Mononuclear cell (primary cell): Measurements from ENCODE around the gene FRG2C. TPM values are rescaled to one million over a fixed set of nuclear protein-coding genes. Genes with fewer than 3 reads are reported as not detected.
"Not testable (repeated sequence)": the region's sequence is repeated elsewhere in the genome, so short reads cannot be mapped to it uniquely, and the experiment has no call there.

ENCODE experiments used
- H3K27me3 ChIP-seq: 2 replicates; pipeline ENCODE4 v1.6.0; 2011; ENCODE audit warnings: low read length, control low read depth; ENCODE audit not compliant: insufficient read depth
- H3K4me1 ChIP-seq: 2 replicates; pipeline ENCODE4 v1.5.1; 2011; ENCODE audit warnings: mild to moderate bottlenecking, low read length, control low read depth; ENCODE audit not compliant: insufficient read depth
- H3K4me3 ChIP-seq: 2 replicates; pipeline ENCODE4 v1.5.1; 2011; ENCODE audit warnings: mild to moderate bottlenecking, low read length, moderate library complexity
- H3K9me3 ChIP-seq: 2 replicates; pipeline ENCODE4 v1.5.1; 2011; ENCODE audit warnings: low read depth, mild to moderate bottlenecking, control low read depth, low read length
- total RNA-seq: library from RNA; depleted of rRNA; stranded (reverse); fragments of >200 nt; gene quantifications from one replicate; pipeline ENCODE4 v1.2.3, GENCODE V29; 2012

The FRG2C gene
- total RNA-seq, 1 donor, result not detected

DNA sequence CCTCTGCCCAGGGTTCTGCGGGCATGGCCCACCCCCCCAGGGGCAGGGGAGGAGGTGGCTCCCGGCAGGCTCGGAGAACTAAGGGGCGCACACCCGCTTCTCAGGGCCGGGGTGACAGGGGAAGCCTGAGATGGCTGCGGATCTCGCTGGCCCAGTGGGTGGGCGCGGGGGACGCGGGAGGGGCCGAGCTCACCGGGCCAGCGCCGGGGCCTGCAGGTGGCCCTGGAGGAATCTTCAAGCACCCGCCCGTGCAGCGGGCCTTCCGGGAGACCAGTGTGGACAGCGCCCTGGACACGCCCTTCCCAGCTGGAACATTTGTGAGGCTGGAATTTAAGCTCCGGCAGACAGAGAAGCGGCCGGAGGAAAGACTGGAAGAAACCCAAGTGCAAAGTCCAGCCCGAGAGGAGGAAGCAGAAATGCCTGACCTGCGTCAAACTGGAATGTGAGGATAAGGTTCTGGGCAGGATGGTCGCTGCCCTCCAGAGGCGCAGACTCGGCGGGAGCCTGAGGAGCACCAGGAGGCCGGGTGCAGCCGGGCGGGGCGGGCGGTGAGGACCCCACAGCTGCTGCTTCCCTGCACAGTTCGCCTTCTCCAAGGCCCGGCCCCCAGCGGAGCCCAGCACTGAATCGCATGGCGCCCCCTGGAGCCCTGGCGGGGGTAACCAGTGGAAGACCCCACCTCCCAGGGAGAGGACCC lies 5.6 kb upstream of the FRG2C start:
- Histone ChIP-seq H3K27me3 (peaks cover 13% of the 10 kb centered on the region), H3K4me3 (peak overlapping the region; percentile 32)
- not testable (repeated sequence) for H3K4me1 ChIP-seq, H3K9me3 ChIP-seq

DNA sequence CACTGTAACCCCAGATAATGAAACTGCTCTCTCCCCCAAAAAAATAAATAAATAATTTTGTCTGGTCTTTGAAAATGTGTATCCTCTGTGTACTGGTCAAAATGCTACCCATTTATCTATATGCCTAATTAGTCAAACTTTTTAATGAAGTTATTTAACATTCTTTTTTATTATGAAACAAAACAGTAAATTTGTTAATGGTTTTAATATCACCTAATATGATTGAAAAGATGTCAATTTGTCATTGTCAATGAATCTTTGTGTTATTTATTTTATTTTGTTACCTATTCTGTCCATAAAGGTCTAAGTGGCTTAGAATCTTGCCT lies 5.1 kb upstream of the FRG2C start:
- Histone ChIP-seq H3K27me3 (peaks cover 13% of the 10 kb centered on the region), H3K4me3 (peak overlapping the region; percentile 32)
- not testable (repeated sequence) for H3K9me3 ChIP-seq, H3K4me1 ChIP-seq

DNA sequence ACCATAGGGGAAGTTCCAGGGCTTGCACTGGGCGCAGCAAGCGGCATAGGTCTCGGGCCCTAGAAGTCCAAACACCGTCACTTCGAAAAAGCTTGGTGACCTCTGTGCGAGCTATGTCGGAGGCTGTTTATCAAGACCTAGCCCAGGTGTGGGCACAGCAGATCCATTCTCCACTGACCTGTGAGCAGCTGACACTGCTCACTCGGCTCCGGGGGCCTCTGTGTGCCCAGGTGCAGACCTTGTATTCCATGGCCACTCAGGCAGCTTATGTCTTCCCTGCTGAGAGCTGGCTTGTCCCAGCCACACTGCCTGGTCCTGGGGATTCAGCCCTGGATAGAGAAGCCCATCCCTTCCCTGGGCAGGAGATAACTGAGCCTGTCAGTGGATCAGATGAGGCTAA lies 1.5 kb downstream of the FRG2C start:
- H3K4me1 ChIP-seq, H3K4me3 ChIP-seq, H3K9me3 ChIP-seq: not testable (repeated sequence)
- H3K27me3 ChIP-seq, result peaks cover 29% of the 10 kb centered on the region

DNA sequence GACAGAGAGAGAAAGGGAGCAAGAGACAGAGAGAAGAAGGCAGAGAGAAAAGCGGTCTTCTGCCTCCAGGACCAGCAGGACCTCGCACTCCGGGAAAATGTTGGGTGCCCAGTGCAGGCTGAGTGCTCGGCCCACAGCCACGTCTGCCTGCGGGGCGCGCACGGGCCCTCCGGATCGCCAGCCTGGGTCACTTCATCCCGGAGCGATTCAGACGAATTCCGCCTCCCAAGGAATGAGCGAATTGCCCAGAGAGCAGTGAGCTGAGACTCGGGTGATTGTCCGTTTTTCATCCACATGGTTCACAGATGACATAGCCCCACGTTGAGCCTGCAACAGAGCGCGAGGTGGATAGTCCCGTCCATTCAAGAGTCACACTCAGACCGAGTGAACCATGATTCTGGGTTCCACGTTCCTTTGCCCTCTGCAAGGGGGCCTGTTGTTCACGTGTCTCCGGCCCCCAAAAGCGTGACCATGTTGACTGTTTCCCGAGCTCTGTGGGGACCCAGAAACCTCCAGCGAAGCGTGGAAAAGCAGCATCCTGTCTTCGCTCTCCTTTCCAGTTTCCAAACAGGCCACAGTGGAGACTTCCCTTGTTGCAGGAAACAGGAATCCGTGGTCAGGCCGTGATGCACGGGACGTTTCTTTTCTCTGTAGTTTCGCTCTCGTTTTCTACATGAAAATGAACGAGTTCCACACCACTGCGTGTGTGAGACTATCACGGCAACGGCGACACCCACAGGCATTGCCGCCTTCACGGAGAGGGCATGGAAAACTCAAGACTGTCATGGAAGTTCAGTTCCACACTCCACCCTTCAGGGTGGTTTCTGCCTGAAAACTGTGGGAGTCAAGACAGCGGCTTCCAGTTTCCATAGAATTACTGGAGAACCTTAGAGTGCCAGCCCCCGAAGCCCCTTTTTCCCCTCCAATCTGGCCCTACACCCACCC lies 3.9 kb downstream of the FRG2C start:
- H3K27me3 ChIP-seq, result peaks cover 40% of the 10 kb centered on the region

DNA sequence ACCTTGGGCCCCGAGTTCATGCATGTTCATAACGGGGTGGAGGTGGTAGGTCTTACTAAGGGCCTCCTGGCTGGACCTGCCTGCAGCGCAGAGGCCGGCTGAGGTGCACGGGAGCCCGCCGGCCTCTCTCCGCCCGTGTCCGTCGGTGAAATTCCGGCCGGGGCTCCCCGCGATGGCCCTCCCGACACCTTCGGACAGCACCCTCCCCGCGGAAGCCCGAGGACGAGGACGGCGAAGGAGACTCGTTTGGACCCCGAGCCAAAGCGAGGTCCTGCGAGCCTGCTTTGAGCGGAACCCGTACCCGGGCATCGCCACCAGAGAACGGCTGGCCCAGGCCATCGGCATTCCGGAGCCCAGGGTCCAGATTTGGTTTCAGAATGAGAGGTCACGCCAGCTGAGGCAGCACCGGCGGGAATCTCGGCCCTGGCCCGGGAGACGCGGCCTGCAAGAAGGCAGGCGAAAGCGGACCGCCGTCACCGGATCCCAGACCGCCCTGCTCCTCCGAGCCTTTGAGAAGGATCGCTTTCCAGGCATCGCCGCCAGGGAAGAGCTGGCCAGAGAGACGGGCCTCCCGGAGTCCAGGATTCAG lies 4.7 kb downstream of the FRG2C start:
- H3K4me3 ChIP-seq, H3K9me3 ChIP-seq, H3K4me1 ChIP-seq: not testable (repeated sequence)
- H3K27me3 ChIP-seq, result peaks cover 42% of the 10 kb centered on the region

More for the DNA sequence above, 3.9 kb downstream of the FRG2C start:
- H3K4me1 ChIP-seq, H3K9me3 ChIP-seq, H3K4me3 ChIP-seq: not testable (repeated sequence)

DNA sequence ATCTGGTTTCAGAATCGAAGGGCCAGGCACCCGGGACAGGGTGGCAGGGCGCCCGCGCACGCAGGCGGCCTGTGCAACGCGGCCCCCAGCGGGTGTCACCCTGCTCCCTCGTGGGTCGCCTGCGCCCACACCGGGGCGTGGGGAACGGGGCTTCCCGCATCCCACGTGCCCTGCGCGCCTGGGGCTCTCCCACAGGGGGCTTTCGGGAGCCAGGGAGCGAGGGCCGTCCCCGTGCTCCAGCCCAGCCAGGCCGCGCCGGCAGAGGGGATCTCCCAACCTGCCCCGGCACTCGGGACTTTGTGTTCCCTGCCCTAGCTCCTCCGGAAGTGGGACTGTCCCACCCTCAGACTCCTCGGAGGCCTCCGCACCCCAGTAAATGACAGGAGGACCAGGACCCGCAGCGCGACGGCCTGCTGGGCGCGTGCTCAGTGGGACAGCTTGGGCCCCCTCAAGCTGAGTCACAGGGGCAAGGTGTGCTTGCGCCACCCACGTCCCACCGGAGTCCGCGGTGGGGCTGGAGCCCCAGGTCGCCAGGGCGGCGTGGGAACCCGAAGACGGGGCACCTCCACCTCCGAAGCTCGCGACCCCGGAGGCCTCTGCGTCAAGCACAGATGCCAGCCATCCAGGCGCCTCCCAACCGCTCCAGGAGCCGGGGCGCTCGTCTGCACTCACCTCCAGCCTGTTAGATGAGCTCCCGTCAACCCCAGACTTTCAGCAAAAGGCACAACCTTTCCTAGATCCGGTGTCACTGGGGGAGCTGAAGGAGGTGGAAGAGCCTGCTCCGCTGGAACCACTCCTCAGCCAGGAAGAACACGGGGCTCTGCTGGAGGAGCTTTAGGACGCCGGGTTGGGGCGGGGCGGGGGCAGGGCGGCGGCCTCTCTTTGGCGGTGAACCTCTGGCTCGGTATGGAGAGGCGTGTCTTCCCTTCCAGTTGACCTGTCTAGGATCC lies 5.5 kb downstream of the FRG2C start:
- peaks cover 42% of the 10 kb centered on the region for H3K27me3 ChIP-seq
- H3K9me3 ChIP-seq, H3K4me1 ChIP-seq, H3K4me3 ChIP-seq: not testable (repeated sequence)

DNA sequence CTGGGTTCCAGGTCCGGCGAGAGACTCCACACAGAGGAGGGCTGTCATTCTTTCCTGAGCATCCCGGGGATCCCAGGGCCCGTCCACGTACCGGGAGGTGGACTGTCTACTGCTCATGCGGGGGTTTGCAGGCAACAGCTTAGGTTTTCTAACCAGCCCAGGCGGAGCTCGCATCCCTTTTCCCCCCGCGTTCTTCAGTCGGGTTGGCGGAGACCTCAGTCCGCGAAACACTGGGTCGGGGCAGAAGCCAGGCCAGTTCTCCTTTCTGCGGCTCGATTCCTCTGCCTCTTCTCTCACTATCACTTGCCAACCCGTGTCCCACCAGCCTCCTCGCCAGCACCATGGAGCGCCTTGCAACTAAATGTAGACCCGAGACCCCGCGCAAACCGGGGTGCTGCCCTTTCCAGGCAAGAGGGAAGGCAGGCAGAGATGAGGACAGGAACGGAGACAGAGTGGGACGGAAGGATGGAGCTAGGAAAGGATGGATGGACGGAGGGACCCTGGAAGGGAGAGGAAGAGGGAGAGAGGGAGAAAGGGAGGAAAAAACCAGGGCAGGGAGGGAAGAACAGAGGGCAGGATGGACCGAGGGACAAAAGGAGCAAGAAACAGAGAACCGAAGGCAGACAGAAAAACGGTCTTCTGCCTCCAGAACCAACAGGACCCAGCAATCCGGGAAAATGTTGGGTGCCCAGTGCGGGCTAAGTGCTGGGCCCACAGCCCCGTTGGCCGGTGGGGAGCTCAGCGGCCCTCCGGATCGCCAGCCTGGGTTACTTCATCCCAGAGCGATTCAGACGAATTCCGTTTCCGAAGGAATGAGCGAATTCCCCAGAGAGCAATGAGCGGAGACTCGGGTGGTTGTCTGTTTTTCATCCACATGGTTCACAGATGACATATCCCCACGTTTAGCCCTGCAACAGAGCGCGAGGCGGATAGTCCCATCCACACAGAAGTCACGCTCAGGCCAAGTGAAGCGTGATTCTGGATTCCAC lies 6.5 kb downstream of the FRG2C start:
- not testable (repeated sequence) for H3K4me1 ChIP-seq, H3K9me3 ChIP-seq

DNA sequence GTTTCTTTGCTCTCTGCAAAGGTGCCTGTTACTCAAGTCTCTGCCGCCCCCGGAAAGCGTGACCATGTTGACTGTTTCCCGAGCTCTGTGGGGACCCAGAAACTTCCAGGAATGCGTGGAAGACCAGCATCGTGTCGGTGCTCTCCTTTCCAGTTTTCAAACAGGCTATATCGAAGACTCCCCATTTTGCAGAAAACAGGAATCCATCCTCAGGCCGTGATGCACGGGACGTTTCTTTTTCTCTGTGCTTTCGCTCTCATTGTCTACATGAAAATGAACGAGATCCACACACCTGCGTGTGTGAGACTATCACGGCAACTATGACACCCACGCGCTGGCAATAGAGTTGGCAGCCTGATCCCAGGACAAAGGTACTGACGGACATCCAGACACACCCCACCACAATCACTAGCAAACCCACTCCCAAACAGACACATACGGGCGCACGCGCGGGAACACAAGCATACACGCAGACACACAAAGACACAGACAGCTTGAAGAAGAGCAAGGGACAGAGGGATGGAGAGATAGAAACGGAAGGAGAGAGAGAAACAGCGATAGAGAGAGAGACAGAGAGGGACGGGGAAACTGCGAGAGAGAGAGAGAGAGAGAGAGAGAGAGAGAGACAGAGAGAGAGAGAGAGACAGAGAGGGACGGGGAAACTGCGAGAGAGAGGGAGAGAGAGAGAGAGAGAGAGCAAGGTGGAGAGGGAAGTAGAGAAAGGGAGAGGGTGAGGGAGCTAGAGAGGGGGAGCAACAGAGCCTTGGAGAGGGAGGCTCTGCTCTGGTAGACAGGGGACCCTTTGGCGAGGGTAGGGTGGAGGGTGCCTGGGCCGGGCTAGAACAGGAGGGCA lies 7.4 kb downstream of the FRG2C start:
- H3K4me3 ChIP-seq, result not testable (repeated sequence)

More for the DNA sequence above, 6.5 kb downstream of the FRG2C start:
- not testable (repeated sequence) for H3K4me3 ChIP-seq
- peaks cover 42% of the 10 kb centered on the region for H3K27me3 ChIP-seq

DNA sequence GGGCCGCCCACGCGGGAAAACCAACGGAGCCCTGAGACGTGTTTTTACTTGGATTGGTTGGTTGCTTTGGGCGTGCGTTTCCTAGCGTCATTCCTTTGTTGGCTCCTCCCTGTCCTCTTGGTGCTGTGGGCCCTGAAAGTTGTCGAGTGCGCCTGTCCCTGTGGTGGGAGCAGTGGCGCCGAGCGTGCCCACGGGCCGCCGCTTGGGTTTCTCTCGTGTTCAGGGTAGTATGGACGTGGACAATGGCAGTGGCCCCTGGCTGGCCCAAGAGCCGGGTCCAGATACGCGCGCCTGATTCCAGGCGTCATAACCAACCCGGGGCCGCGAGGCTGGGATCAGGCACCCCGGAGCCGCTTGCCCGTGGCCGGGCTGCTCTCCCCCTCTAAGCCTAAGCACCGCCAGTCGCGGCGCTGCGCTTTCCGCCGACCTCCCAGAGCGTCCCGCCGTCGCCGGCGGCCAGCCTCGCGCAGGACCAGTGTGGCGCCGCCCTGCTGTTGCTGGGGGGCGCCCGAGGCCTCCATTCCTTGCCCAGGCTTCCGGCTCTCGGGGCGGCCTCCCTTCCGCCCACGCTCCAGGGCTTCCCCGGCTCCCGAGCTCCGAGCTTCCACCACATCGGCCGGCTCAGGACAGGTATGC lies 8.1 kb downstream of the FRG2C start:
- peaks cover 39% of the 10 kb centered on the region for H3K27me3 ChIP-seq
- H3K4me3 ChIP-seq, H3K9me3 ChIP-seq, H3K4me1 ChIP-seq: not testable (repeated sequence)

More for the DNA sequence above, 7.4 kb downstream of the FRG2C start:
- H3K27me3 ChIP-seq, result peaks cover 40% of the 10 kb centered on the region
- not testable (repeated sequence) for H3K9me3 ChIP-seq, H3K4me1 ChIP-seq

DNA sequence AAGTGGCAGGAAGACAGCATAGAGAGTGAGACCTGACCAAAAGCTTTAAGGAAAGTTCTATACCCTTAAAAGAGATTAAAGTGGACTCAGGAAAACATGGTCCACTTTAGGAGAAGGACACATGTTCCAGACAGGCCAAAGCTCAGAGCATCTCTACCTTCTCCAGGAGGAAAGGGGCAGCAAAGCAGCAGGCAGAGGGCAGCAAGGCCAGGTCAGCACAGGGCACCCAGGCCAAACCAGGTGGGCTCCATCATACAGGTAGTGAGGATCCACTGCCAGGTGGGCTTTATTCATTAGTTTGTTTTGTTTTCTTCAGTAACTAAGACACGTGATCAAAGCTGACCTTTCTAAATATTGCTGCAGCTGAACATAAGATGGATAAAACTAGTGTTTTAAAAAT lies 19.8 kb downstream of the FRG2C start:
- H3K4me3 ChIP-seq, H3K4me1 ChIP-seq, H3K27me3 ChIP-seq, H3K9me3 ChIP-seq: not testable (repeated sequence)

DNA sequence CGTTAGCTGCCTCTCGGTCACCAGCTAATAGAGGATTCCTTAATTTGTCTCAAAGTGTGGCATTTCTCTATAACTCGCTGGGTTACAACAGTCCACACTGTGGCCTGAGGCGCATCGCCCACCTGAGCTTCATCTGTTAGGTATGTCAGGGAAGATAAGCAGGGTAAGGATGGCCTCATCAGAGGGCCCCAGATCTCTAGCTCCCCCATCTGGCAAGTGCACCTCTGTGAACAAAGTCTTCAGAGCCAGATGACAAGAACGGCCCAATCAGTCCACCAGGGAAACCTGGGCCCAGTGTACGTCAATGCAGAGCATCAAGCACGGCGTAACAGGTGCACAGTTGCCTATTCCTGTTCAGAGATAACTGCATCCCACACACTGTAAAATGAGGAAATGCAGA lies 23.2 kb downstream of the FRG2C start:
- Histone ChIP-seq H3K9me3 (no peaks in the 10 kb centered on the region), H3K4me1 (no peaks in the 10 kb centered on the region), H3K4me3 (no peak overlapping the region), H3K27me3 (no peaks in the 10 kb centered on the region)

DNA sequence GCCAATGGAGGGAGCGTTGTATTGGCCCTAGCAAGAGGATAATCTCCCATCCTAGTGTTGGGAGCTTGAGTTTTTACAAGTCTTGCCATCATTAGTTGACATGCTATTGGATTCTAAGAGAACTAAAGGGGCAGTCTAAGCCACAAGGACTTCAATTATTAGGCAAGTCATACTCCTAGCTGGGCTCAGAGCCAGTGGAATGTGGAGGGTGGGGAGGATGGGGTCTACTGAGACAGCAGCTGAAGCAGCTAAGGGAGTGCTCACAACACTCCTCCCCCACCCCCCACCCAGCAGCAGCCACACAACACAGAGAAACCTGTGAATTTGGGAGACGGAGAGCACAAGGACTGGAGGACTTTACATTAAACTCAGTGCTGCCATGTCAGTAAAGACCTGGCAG lies 27.9 kb downstream of the FRG2C start:
- no peaks in the 10 kb centered on the region for H3K4me1 ChIP-seq

More for the DNA sequence above, 27.9 kb downstream of the FRG2C start:
- Histone ChIP-seq H3K27me3 (no peaks in the 10 kb centered on the region), H3K4me3 (no peak overlapping the region), H3K9me3 (peaks cover 6% of the 10 kb centered on the region)
